Measurements from ENCODE around the gene AK3.
"Not testable (repeated sequence)": the region's sequence is repeated elsewhere in the genome, so short reads cannot be mapped to it uniquely, and the experiment has no call there.

Gene AK3

DNA sequence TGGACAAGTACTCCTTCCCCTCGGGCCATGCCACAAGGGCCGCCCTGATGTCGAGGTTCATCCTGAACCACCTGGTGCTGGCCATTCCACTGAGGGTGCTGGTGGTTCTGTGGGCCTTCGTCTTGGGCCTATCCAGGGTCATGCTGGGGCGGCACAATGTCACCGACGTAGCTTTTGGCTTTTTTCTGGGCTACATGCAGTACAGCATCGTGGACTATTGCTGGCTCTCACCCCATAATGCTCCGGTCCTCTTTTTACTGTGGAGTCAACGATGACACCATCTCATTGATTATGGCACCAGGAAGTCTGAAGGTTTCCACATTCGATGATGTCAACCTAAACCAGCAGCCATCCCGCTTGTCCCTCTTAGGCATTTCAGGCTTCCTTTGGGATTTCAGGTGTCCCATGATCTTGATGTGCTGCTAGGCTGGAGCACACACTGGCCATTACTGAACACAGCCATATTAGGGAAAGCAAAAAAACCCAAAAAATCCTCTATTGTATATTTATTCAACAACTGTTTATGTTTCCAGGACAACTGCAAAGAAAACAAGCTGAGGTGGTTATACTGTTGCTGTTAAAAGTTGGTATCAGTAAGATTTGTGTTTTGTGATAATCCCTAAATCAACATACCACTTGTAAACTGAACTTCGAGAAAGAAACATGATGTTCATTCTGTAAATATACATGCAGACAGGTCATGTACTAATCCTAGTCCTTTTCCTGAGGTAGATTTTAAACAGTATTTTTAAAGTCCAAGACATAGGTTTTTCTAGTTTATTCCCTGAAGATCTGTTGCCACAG, 77.8 kb downstream of the AK3 start:
- Mint-ChIP-seq H3K4me1 (peaks cover 39% of the 10 kb centered on the region), H3K36me3 (ENCODE audit: low read depth) (no peaks in the 10 kb centered on the region), H3K4me3 (peak overlapping the region; percentile 81 to 92 (median 85)), H3K27me3 (ENCODE audit: low read depth) (peaks cover 12% of the 10 kb centered on the region), H3K9me3 (peaks cover 2% of the 10 kb centered on the region), H3K27ac (peak overlapping the region; percentile 20 to 62 (median 61))
- no peak for TF ChIP-seq CTCF (IDR thresholded peaks at IDR 0.05; ENCODE audit: unreplicated experiment in 3 of 3)

DNA sequence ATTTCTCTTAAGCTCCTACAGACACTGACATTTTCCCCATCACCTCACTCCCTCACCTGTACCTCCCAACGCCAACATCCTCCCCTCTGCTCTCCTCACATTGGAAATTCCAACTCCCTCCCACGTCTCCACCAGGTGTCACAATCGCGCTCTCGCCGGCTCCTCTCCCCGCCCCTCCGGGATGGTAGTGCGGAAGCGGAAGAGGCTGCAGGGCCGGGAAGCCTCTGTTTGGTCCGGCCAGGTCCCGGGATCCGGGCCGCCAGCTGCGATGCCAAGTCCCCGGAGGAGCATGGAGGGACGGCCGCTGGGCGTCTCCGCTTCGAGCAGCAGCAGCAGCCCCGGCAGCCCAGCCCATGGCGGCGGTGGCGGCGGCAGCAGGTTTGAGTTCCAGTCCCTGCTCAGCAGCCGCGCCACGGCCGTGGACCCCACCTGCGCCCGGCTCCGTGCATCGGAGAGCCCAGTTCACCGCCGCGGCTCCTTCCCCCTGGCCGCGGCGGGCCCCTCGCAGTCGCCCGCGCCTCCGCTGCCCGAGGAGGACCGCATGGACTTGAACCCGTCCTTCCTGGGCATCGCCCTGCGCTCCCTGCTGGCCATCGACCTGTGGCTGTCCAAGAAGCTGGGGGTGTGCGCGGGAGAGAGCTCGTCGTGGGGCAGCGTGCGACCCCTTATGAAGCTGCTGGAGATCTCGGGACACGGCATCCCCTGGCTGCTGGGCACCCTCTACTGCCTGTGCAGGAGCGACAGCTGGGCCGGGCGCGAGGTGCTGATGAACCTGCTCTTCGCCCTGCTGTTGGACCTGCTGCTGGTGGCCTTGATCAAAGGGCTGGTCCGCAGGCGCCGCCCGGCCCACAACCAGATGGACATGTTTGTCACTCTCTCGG, 78.7 kb downstream of the AK3 start, which contains the start of gene PLPP6:
PLPP6 (plus strand) TSS at position 187 of the 881 bp plus-strand sequence; CDS start at position 269, 82 bp downstream.
- Mint-ChIP-seq H3K4me1 (peaks cover 39% of the 10 kb centered on the region), H3K27me3 (ENCODE audit: low read depth) (peaks cover 8% of the 10 kb centered on the region), H3K27ac (peak within 1 kb of the TSS; percentile 61 to 73 (median 72)), H3K9me3 (peaks cover 2% of the 10 kb centered on the region), H3K36me3 (ENCODE audit: low read depth) (no peaks in the 10 kb centered on the region), H3K4me3 (peak within 1 kb of the TSS; percentile 81 to 92 (median 90))
- TF ChIP-seq CTCF (IDR thresholded peaks at IDR 0.05; ENCODE audit: unreplicated experiment in 3 of 3), result peak; percentile 39 to 55 (median 42)

- no peaks in the 10 kb centered on the region for H3K36me3 Mint-ChIP-seq (ENCODE audit: low read depth)
- H3K9me3 Mint-ChIP-seq, result peaks cover 2% of the 10 kb centered on the region
- peaks cover 38% of the 10 kb centered on the region for H3K4me1 Mint-ChIP-seq
- peak overlapping the region; percentile 81 to 90 (median 88) for H3K4me3 Mint-ChIP-seq
- H3K27ac Mint-ChIP-seq, result peak overlapping the region; percentile 61 to 73 (median 72)
- TF ChIP-seq CTCF (IDR thresholded peaks at IDR 0.05; ENCODE audit: unreplicated experiment in 3 of 3), result no peak
- H3K27me3 Mint-ChIP-seq (ENCODE audit: low read depth), result peaks cover 8% of the 10 kb centered on the region
Measured at GRCh38 chr9:4661611-4662010, 79.4 kb downstream of the AK3 start.

- Mint-ChIP-seq H3K36me3 (ENCODE audit: low read depth) (no peaks in the 10 kb centered on the region), H3K27me3 (ENCODE audit: low read depth) (peaks cover 5% of the 10 kb centered on the region), H3K27ac (no peak overlapping the region), H3K4me1 (peaks cover 34% of the 10 kb centered on the region), H3K4me3 (peak overlapping the region; percentile 81 to 90 (median 88)), H3K9me3 (peaks cover 2% of the 10 kb centered on the region)
- no peak for TF ChIP-seq CTCF (IDR thresholded peaks at IDR 0.05; ENCODE audit: unreplicated experiment in 3 of 3)
Measured at GRCh38 chr9:4661165-4661564, 79.8 kb downstream of the AK3 start.

- not testable (repeated sequence) for H3K27me3 Mint-ChIP-seq (ENCODE audit: low read depth); H3K9me3 Mint-ChIP-seq; H3K36me3 Mint-ChIP-seq (ENCODE audit: low read depth); H3K27ac Mint-ChIP-seq
- H3K4me3 Mint-ChIP-seq, result peak overlapping the region in 2 of 3 experiments; percentile 40 to 42
- H3K4me1 Mint-ChIP-seq, result peaks cover 29% of the 10 kb centered on the region
Measured at GRCh38 chr9:4660665-4661064, 80.3 kb downstream of the AK3 start.

Data from nephron (organoid).